NCI-H1417 (cell line): ENCODE results near the gene WDR83.
A peak's percentile ranks its signal among the peaks of the same experiment; 100 is the strongest.

Experiments used
- DNase-seq, 3 experiments: peaks; one replicate each; lab custom pipeline; 2025; lab: John Stamatoyannopoulos, UW

WDR83 gene

DNA sequence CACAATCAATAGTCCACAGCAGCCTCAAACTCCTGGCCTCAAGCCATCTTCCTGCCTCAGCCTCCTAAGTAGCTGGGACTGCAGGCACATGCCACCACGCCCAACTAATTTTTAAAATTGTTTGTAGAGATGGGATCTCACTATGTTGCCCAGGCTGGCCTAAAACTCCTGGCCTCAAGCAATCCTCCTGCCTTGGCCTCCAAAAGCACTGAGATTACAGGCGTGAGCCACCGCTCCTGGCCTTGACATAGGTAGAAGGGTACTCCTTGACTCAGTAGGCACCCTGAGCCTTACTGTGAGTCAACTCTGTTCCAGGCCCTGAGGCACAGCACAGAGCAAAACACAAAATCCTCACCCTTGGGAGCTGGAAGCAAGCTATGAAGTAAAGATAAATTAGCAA lies 49.3 kb downstream of the WDR83 start:
- no peak for DNase-seq

- DNase-seq, result no peak
Observed at GRCh38 chr19:12720296-12720695, 53.7 kb downstream of the WDR83 start.

DNA sequence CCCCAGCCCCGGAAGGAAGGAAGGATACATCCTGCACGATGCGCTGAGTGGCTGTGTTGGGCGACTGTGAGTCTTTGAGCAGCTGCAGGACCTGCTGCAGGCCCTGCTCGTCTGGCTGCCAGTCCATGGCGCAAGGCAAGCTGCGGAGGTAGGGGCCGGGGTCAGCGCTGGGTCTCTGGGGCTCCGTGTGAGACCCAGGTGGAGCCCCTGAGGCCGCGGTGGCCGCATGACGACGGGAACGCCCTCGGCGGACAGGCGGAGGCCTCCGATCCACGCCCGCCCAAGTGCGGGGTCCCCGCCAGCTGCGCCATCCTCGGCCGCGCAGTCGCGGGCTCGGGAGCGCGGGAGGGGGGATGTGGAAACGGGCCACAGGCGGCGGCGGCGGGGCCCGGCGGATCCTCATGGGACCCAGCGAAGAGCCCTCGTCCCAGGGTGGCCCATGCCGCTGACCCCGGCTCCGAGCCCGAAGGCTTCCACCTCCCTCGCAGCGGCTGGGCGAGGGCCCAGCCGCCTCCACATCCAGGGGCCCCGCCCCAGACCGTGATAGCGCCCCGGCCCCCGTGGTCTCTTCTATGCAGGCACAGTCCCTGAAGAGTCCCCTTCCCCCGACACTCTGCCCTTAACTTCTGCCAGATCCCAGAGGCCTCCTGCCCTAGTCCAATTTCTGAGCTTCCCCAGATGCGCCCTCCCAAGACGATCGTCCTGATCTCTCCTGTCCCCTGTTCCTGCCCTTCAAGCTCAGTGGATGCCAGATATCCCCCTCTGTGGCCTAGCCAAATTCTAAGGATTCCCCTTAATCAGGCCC lies 54.4 kb downstream of the WDR83 start:
- peak in 2 of 3 experiments; percentile 43 to 49 for DNase-seq

- peak; percentile 33 to 84 (median 64) for DNase-seq
Observed at GRCh38 chr19:12721656-12722565, 55.3 kb downstream of the WDR83 start.

GRCh38 chr19:12722566-12723380 lies 56.2 kb downstream of the WDR83 start:
- peak; percentile 98 to 100 (median 98) for DNase-seq

DNA sequence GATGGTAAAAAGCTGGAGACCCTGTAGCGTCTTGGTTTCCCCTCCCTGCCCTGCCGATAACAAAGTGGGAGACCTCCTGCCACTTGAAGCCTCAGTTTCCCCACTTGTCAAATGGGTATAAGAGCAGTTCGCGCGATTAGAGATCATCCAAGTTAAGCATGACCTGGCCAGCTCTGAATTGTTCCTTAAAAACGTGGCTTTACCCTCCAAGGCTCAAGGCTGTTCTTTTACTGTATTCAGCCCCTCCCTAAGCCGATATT lies 56.7 kb downstream of the WDR83 start:
- peak in 1 of 3 experiments; percentile 50 for DNase-seq

DNA sequence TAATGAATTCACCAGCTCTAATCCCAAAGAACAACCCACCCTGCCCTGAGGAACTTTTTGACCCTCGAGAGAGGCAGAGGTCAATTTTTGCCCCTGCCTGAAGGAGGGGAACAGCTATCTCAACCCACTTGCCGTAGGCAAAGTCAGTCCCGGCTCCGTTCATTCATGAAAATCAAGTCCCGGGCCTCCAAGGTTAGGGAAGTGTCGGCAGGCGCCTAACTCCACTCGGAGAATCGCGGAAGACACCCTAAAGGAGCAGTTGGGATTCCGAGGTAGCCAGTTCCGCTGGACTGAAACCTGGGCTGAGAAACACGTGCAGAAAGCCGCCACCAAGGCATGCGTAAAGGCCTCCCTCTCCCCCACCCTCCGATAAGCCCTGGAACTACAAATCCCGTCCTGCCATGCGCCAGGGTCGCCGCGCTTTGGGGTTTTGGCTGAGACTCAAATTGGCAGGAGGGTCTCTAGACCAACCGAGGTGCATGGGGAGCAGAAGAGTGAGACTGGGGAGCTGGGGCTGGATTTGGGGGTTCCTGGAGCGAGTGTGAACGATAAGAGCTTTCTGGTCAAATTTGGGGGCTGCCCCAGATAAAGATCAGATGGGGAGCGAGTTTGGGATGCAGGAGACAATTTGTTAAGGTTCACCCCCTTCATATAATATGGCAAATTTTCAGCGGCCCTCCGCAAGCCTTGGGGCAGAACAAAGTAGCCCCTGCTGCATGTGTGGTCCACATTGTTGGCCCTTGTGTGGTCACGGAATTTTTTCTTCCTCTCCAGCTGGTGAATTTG lies 57.2 kb downstream of the WDR83 start, which contains the start of gene TNPO2:
TSS of gene TNPO2 (minus strand) at position 292 of the 786 bp plus-strand sequence. CDS start 2,955 bp downstream, outside the sequence.
- peak; percentile 51 to 87 (median 79) for DNase-seq
